B cell (primary cell): ENCODE results near the gene PSORS1C1. TPM values are rescaled to one million over a fixed set of nuclear protein-coding genes. Genes with fewer than 3 reads are reported as not detected.

ENCODE experiments used
- ATAC-seq: fragments of 200-7000 bp; cut with Tn5 transposase; one replicate; pipeline ENCODE4 v1.10.0; 2021; ENCODE audit warnings: low read depth, mild to moderate bottlenecking, moderate number of reproducible peaks, moderate library complexity
- CTCF ChIA-PET: fragments of 350-600 bp; sonication (Branson Sonifier 250); formaldehyde crosslinking; loops from one replicate; lab custom pipeline; 2021; ENCODE audit warnings: antibody characterized with exemption, inconsistent platforms; lab: Charles Lee
- POLR2A ChIA-PET: fragments of 350-600 bp; sonication (Branson Sonifier 250); formaldehyde crosslinking; loops from one replicate; lab custom pipeline; 2021; ENCODE audit warnings: antibody characterized with exemption; lab: Charles Lee
- DNase-seq: peaks from one replicate; pipeline ENCODE4 v3.0.0; 2013
- H2AFZ ChIP-seq: 2 replicates; pipeline ENCODE4 v1.6.1; 2012; ENCODE audit warnings: mild to moderate bottlenecking, low read depth, low read length; ENCODE audit not compliant: insufficient read depth, poor library complexity, severe bottlenecking
- H3K27ac ChIP-seq, 2 donors: 1 replicate in 1 of 2; 2 replicates in 1 of 2; pipeline ENCODE4 v1.5.1; 2012 to 2013; ENCODE audit warnings: low read length in 2 of 2, mild to moderate bottlenecking in 2 of 2, moderate library complexity in 1 of 2
- H3K27me3 ChIP-seq, 4 experiments: fragments of 200-600 bp in 1 of 4; sonication (generic) in 1 of 4; replicated peaks in 1 of 4; 1 replicate in 2 of 4; 2 replicates in 2 of 4; pipeline versions ENCODE4 v1.6.1 to v1.7.0; 2013 to 2016; ENCODE audit warnings: low read length in 3 of 4, mild to moderate bottlenecking in 2 of 4, mixed read lengths in 1 of 4, moderate library complexity in 1 of 4; ENCODE audit not compliant: insufficient read depth in 4 of 4, control insufficient read depth in 3 of 4; ENCODE audit errors: control extremely low read depth in 1 of 4
- H3K36me3 ChIP-seq, 2 experiments: replicated peaks in 1 of 2; 1 replicate in 1 of 2; 2 replicates in 1 of 2; pipeline versions ENCODE4 v1.6.1 to v1.7.1; 2013; ENCODE audit warnings: low read length in 1 of 2; ENCODE audit not compliant: insufficient read depth in 2 of 2, control insufficient read depth in 1 of 2; ENCODE audit errors: control extremely low read depth in 1 of 2, extremely low read depth in 1 of 2
- H3K4me1 ChIP-seq, 2 donors: fragments of 200-600 bp in 1 of 2; sonication (generic) in 1 of 2; 1 replicate in 1 of 2; 2 replicates in 1 of 2; pipeline versions ENCODE4 v1.5.1 to v1.6.1; 2013 to 2017; ENCODE audit warnings: low read length in 2 of 2; ENCODE audit not compliant: control insufficient read depth in 2 of 2, insufficient read depth in 2 of 2
- H3K4me2 ChIP-seq: replicated peaks from 2 replicates; pipeline ENCODE3; 2012; ENCODE audit warnings: mild to moderate bottlenecking, low read depth, low read length; ENCODE audit not compliant: poor library complexity, severe bottlenecking
- H3K4me3 ChIP-seq, 5 experiments: fragments of 200-600 bp in 1 of 5; sonication (generic) in 1 of 5; 1 replicate in 3 of 5; 2 replicates in 2 of 5; pipeline versions ENCODE4 v1.5.1 to v1.7.0; 2011 to 2016; ENCODE audit warnings: low read length in 4 of 5, mild to moderate bottlenecking in 4 of 5, low read depth in 2 of 5, control low read depth in 1 of 5, moderate library complexity in 1 of 5; ENCODE audit not compliant: insufficient read depth in 1 of 5; ENCODE audit errors: control extremely low read depth in 1 of 5, extremely low read depth in 1 of 5
- H3K79me2 ChIP-seq: fragments of 200-600 bp; sonication (generic); one replicate; pipeline ENCODE4 v1.6.0; 2016; ENCODE audit warnings: low read length; ENCODE audit not compliant: control insufficient read depth, insufficient read depth
- H3K9ac ChIP-seq: fragments of 200-600 bp; sonication (generic); 2 replicates; pipeline ENCODE4 v1.6.1; 2017; ENCODE audit warnings: mild to moderate bottlenecking, low read length, moderate library complexity
- H3K9me3 ChIP-seq, 3 donors: one replicate each; pipeline versions ENCODE4 v1.6.1 to v1.7.1; 2013; ENCODE audit warnings: low read length in 2 of 3; ENCODE audit not compliant: control insufficient read depth in 2 of 3, insufficient read depth in 1 of 3; ENCODE audit errors: control extremely low read depth in 1 of 3
- H4K20me1 ChIP-seq: 2 replicates; pipeline ENCODE4 v1.6.0; 2012; ENCODE audit warnings: mild to moderate bottlenecking, low read length; ENCODE audit not compliant: insufficient read depth, control insufficient read depth, poor library complexity, severe bottlenecking
- H3K27ac Mint-ChIP-seq: one replicate; pipeline ENCODE4 v1.8.0; 2021; ENCODE audit warnings: mixed read lengths
- H3K27me3 Mint-ChIP-seq: one replicate; pipeline ENCODE4 v1.8.0; 2021; ENCODE audit warnings: mixed read lengths
- H3K4me1 Mint-ChIP-seq: one replicate; pipeline ENCODE4 v1.8.0; 2021; ENCODE audit warnings: mixed read lengths
- H3K4me3 Mint-ChIP-seq: one replicate; pipeline ENCODE4 v1.8.0; 2021; ENCODE audit warnings: mixed read lengths
- H3K9me3 Mint-ChIP-seq: one replicate; pipeline ENCODE4 v1.8.0; 2022; ENCODE audit warnings: mixed read lengths; ENCODE audit not compliant: insufficient read depth
- CTCF ChIP-seq: fragments of 200-600 bp; IDR thresholded peaks from one replicate; pipeline ENCODE4 v1.8.0; 2022; ENCODE audit warnings: antibody characterized with exemption, mild to moderate bottlenecking
- EZH2 ChIP-seq: IDR thresholded peaks from 2 replicates; pipeline ENCODE4 v1.6.1; 2012; ENCODE audit warnings: borderline replicate concordance, low read depth, mild to moderate bottlenecking, moderate library complexity, low read length; ENCODE audit not compliant: insufficient read depth, poor library complexity, severe bottlenecking
- WGBS: methylation state at CpG from one replicate; pipeline ENCODE4 v1.1.5; 2013; ENCODE audit warnings: missing lambda C conversion rate; ENCODE audit not compliant: insufficient coverage; 5-methylcytosine and 5-hydroxymethylcytosine counted together
- intact Hi-C: fragments of 100-400 bp; cut with micrococcal nuclease; formaldehyde crosslinking; loops from one replicate; pipeline ENCODE4 v1.10.0; 2022
- polyA plus RNA-seq: library from polyadenylated mRNA; depleted of rRNA; stranded (reverse); fragments of >200 nt; gene quantifications from 2 replicates; pipeline ENCODE4 v1.2.3, GENCODE V29; 2012
- total RNA-seq, 2 donors: library from RNA; stranded (reverse); fragments of 120-200 nt in 1 of 2; gene quantifications; 1 replicate in 1 of 2; 2 replicates in 1 of 2; pipeline versions ENCODE4 v1.2.3 to v1.2.4, GENCODE V29; 2013 to 2022

The PSORS1C1 gene
- total and polyA plus RNA-seq, 2 donors (not counting 1 experiment from before 2014, with no cell fraction given): not detected

- Histone ChIP-seq H3K9ac (no peak overlapping the region), H3K4me3 (no peak overlapping the region), H3K36me3 (no peaks in the 10 kb centered on the region), H3K79me2 (no peaks in the 10 kb centered on the region), H4K20me1 (no peaks in the 10 kb centered on the region), H3K9me3 (no peaks in the 10 kb centered on the region), H2AFZ (no peak overlapping the region), H3K27ac (no peak overlapping the region), H3K4me2 (no peak overlapping the region), H3K27me3 (no peaks in the 10 kb centered on the region), H3K4me1 (peaks cover 13 to 33% of the 10 kb centered on the region in 2 donors)
- H3K27ac Mint-ChIP-seq: no peak overlapping the region
- H3K4me3 Mint-ChIP-seq: no peak overlapping the region
- intact Hi-C loops: no loop called here
- WGBS: 96% methylated on average over 19 of the region's 19 CpGs
- TF ChIP-seq EZH2 (no peak), CTCF (no peak)
- DNase-seq: no peak
- no peak for ATAC-seq
- ChIA-PET CTCF (interaction anchor here (2.9 kb wide), 1 partner anchor 205 kb away, joined by 10 read pairs; no protein-coding TSS in a partner anchor), POLR2A (interaction anchor here (0.6 kb wide), 2 partner anchors 198 to 665 kb away, joined by 3 read pairs; no protein-coding TSS in a partner anchor)
- no peaks in the 10 kb centered on the region for H3K27me3 Mint-ChIP-seq
- H3K9me3 Mint-ChIP-seq: no peaks in the 10 kb centered on the region
- H3K4me1 Mint-ChIP-seq: peaks cover 47% of the 10 kb centered on the region
Observed at GRCh38 chr6:31161216-31162126, 46.9 kb downstream of the PSORS1C1 start.
